DMS114 treated with DMSO at 0.1 percent for 48 hours (cell line): ENCODE data around the gene PNPLA1.

ENCODE experiments used
- DNase-seq: peaks from one replicate; lab custom pipeline; 2025; ENCODE audit not compliant: unreplicated experiment; lab: John Stamatoyannopoulos, UW

The PNPLA1 gene

DNA sequence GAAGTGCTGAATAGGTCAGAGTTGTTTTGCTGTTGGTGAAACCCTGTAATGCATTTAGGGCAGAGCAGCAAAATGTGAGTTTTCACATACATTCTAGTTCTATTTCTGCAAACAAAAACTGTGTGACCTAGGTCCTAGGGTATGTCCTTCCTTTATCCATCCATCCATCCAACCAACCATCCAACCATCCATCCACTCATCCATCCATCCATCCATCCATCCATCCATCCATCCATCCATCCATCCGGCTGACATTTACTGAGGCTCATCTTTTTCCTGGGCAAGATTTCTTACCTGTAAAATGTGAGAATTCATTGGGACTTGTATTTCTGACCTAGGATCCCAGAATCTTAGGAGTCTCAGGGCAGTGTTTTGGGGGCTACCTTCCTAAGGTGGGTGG, 14.5 kb downstream of the PNPLA1 start:
- no peak for DNase-seq

DNA sequence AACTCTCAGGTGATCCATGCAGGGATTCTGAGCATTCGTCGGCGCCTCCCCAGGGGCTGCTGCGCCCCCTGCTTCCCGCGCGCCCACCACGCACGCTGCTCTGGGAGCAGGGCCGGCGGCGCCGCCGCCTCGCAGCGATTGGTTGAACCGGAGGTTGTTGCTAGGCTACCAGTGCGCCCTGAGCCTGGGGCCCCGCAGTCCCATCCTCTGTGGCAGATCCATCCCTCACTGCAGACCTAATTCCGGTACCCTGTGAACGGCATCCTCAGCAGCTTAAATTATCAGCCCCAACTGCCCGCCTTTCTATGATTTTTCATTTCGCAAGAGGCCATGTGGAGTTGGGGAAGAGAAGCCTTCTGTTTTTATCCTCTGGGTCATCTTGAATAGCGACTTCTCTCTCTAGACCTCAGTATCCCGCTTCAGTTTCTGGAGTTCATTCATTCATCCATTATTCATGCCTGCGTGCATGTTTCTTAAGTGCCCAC, 15.4 kb downstream of the PNPLA1 start:
- DNase-seq = no peak

DNA sequence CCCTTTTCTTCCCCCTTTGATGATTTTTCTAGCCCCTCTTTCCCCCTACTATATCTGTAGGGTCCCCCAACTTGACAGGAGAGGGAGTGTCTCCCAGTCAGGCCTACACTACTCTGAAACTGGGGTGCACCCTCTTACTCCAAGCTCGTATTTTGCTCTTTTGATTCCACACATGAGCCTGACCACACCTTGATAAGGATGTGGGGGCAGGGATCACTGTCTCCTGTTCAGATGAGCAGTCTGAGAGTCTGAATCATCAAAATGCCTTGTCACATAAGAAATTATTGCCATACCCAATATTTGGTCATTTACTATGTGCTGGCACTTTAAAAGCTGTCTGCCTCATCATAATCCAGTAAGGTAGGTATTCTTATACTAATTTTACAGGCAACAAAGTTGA, 15.9 kb downstream of the PNPLA1 start:
- DNase-seq = no peak

DNA sequence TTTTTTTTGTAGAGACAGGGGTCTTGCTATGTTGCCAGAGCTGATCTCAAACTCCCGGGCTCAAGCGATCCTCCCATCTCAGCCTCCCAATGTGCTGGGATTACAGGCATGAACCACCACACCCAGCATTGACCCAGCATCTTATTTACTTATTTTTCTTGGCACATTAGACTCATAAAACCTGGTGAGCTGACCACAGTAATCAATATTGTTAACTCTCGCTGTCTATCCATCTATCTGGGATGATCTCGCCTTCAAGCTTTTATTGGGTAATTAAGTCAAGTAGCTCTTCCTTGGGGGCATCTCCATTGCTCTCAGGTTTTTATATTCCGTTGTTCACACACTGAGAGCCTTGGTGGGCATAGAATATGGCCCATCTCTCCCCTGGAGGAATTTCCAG, 17.0 kb downstream of the PNPLA1 start:
- no peak for DNase-seq

DNA sequence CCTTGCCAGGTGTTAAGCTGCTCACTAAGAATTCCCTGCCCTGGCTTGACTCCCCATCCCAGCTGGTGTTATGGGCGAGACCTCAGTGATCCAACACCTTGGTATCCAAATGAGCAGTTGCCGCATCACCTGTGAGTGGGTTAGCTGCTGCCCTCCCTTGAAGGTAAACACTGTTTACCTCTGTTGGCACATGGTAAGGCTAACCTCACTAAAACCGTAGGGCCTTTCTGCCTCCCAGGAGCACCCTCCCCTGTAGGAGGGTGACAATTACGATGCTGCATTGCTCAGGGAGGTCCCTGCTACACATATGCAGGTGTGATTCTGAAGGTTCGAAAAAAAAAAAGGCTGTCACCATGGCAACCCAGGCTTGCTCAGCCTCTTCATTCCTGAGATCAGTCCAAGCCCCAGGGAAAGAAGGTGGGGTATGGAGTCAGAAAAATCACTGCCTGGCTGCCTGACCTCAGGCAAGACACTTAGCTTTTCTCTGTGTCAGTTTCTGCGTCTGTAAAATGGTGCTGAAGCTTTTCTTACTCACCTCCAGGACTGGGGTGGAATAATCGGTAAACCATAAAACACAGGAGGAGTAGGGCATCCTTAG, 19.5 kb downstream of the PNPLA1 start:
- no peak for DNase-seq

DNA sequence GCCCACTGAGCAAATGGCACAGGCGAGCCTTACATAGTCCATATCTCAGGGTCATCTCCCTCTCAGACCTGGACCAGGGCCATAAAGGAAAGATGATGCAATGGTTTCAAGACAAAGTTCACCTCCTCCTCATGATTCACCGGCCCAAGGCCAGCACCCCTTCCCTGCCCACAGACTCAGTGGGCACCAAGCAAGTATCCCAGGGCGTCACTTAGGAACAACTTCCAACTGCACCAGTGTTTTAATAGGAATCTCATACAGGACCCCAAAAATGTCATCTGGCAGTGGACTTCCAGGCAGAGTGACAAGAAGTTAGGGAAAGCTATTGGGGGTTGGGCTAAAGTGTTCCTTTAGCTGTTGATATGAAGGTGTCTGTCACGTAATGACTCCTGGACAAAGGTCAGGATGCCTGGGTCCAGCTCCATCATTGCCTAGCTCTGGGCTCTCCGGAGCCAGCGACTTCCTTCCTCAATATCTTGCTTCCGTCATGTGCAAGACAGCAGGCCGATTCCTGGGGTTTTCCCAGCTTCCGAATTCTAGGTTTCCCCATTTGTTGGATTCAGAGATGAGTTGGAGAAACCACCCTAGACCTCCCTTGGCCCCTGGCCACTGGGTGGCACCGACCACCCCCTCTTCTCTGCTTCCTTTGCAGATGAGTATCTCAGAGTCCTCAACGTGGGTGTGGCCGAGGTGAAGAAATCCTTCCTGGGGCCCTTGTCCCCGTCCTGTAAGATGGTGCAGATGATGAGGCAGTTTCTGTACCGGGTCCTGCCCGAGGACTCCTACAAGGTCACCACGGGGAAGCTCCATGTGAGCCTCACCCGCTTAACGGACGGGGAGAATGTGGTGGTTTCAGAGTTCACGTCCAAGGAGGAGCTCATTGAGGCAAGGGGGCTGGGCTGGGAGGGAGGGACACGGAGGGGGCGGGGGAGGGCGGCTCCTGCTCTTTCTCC, 21.1 kb downstream of the PNPLA1 start:
- no peak for DNase-seq

DNA sequence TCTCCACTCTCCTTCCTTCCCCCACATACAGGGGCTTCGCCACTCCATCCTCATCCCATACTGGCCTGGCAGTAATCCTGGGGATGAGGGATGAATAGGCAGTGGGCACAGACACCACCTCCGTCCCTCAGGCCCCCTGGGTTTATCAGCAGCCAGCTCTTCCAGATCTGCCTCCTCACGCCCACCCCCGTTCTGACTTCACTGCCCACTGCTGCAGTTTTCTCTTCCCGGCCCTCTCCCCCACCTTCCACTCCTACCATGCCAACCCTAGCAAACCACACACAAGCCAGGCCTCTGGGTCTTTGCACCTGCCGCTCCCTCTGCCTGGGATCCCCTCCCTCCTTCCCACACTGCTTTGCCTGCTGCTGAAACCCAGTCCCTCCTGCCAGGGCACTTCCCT, 22.3 kb downstream of the PNPLA1 start:
- no peak for DNase-seq

DNA sequence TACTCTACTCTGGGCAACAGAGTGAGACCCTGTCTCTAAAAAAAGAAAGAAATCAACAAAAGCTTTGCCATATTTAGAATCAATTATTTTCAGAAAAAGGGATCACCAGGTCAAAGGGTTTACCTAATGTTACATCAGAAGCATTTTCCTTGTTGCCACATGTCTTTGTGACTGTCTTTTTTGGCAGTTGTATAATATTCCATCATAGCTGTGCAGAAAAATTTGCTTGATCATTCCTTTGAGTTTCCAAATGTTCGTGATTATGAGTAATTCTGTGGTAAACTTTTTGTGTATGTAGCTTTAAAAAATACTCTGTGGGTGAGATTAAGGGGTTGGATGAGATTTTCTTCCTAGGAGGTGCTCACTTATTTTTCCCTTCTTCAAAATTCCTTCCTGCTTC, 26.4 kb downstream of the PNPLA1 start:
- DNase-seq = no peak

DNA sequence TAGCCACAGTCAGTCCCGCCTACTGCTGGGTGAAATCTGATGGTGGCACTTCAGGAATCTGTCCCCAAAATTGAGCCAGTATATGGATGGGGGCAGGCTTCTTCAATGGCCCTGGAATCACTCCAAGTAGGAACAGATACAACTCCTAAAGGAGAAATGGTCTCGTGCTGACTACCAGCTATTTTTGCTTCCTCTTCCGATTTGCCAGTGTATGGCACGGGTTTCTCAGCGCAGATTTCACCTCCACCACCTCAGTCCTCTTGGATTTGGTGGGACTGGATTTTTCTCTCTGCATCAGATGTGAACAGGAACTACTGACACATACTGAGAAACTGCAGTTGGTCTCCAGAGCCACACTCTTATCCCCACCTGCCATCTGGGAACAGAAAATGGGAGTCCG, 27.2 kb downstream of the PNPLA1 start:
- no peak for DNase-seq

DNA sequence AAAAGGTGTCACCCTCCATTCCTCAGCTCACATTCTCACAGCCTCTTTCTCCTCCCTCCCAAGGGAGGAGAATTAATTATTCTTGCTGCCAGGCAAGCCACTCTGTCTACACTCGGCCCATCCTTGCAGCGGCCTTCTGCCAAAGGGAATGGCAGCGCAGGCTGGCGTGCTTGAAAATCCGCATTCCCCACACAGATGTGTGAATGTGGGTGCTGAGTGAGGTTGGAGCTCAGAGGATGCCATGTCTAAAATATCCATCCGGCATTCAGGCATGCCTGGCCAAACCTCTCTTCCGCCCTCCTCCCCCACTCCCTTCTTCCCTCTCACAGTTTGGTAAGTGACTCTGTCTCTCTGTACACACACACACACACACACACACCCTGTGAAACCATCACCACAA, 27.7 kb downstream of the PNPLA1 start:
- DNase-seq = no peak

DNA sequence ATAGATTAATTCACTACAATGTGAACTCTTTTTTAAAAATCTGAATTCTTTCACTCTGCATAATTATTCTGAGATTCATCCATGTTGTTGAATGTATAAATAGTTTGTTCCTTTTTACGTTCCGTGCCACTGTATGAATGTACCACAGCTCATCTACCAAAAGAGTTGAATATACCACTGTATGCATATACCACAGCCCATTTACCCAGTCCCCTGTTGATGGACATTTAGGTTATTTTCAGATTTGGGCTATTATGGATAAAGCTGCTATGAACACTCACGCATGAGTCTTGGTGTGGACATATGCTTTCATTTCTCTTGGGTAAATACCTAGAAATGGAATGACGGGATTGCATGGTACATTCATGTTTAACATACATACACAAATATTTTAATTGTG, 28.2 kb downstream of the PNPLA1 start:
- DNase-seq = no peak

DNA sequence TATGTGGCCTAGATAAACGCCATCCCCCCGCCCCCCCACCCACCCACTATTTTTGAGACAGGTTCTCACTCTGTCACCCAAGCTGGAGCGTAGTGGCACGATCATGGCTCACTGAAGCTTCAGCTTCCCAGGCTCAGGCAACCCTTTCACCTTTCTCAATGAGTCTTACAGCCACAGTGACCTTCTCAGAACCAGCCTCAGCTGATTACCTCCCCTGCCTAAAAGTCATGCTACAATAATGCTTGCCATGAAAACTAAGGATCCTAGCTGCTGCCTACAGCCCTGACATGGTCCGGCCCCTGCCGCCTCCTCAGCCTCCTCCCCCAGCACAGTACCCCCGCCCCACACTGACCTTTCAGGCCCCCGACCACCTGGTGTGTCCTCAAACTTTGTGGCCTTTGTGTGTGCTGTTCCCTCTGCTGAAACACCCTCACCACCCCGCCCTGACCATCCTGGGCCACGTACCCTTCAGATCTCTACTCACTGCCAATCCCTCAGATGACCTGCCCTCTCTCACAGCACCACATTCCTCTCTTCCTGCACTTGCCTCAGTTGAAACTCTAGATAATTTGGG, 31.3 kb downstream of the PNPLA1 start:
- no peak for DNase-seq

DNA sequence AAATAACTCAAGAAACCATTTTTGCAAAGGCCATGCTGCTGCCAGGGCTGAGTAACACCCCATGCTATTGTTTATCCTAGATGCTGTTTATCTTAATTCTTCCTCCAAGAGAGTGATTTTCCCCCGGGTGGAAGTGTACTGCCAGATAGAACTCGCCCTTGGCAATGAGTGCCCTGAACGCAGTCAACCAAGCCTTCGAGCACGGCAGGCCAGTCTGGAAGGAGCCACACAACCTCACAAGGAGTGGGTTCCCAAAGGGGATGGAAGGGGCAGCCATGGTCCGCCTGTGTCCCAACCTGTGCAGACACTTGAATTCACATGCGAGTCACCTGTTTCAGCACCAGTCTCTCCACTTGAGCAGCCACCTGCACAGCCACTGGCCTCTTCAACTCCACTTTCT, 31.9 kb downstream of the PNPLA1 start:
- DNase-seq = no peak

DNA sequence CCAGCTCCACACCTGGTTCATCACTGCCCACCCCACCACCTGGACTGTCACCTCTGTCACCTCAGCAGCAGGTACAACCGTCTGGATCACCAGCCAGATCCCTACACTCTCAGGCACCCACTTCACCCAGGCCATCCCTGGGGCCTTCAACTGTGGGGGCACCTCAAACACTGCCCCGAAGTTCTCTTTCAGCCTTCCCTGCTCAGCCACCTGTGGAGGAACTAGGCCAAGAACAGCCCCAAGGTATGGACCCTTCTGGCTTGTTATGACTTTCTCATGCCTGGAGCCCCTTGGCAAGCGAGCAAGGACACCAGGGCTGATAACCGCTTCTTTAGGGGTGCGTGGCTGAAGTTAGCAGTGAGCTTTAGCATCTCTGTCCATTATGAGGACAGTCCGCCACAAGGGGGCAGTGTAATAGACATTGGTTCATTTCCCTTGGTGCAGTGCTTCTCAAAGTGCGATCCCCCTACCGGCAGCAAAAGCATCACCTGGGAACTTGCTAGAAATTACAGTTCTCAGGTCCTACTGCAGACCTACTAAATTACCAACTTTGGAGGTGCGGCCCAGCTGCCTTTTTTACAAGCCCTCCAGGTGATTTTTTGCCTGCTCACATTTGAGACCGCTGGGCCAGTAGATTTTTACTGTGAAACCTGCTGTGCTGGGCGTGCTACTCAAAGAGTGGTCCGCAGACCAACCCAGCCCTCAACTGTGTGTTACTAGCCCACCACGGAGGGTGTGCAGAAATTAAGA, 32.5 kb downstream of the PNPLA1 start:
- DNase-seq = peak; percentile 79

DNA sequence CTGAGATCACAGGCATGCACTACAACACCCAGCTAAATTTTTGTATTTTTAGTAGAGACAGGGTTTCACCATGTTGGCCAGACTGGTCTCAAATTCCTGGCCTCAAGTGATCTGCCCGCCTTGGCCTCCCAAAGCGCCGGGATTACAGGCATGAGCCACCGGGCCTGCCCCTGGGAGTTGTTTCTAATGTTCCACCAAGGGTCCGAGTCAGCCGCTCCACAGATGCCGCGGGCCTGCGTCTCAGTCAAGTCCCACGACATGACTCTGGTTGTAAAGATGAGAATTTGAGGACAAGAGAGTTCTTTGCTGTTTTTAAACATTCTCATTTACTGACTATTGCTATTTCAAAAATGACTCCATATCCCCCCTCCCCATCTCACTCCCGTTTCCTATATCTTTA, 36.0 kb downstream of the PNPLA1 start:
- no peak for DNase-seq

DNA sequence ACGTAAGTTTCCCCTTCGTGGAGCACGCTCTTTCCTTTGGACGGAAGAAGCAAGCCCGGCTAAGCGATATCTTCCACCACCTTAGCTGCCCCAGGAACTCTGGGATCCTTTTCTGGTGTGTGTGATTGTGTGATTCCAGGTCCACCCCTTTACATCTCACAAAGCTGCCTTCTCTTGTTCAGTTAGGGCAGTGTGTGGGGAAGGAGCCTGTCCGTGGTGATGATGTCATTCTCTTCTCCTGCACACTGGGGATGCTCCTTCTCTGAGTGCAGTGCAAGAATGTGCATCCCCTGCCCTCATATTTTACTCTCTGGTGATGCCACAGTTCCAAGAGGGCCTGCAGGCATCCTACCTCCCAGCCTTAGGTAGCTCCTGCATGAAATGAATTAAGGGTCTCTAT, 36.5 kb downstream of the PNPLA1 start:
- DNase-seq = no peak

DNA sequence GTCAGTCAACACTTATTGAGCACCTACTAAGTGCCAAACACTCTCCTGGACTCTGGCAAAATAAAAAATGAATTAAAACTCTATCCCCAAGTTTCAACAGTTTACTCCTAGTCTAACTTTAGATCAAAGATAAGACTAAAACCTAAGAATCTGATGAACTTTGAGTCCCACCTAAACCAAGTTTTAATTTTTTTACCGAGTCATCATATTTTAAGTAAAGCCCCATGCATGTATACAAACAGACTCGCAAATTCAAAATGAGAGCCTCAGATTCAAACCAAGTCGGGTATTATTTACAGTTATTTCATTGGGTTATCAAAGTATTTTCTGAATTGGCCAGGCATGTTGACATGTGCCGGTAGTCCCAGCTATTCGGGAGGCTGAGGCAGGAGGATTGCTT, 38.7 kb downstream of the PNPLA1 start:
- DNase-seq = no peak

DNA sequence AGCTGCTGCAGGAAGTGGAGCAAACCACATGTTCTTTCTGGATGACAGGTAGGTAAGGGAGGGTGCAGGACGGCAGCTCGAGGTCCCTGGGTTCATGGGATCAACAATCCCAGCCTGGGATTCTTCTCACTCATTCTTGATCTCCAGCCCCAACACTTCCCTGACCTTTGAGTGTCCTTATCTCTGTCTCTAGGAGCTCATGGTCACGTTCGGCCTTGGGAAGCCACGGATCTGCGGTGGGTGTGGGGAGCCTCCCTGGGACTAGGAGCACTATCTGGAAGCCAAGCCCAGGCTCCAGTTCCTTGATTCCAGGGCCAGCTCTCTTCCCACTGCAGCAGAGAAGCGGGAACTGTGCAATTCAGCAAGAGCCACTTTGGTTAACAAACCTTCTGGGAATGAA, 39.3 kb downstream of the PNPLA1 start:
- no peak for DNase-seq

DNA sequence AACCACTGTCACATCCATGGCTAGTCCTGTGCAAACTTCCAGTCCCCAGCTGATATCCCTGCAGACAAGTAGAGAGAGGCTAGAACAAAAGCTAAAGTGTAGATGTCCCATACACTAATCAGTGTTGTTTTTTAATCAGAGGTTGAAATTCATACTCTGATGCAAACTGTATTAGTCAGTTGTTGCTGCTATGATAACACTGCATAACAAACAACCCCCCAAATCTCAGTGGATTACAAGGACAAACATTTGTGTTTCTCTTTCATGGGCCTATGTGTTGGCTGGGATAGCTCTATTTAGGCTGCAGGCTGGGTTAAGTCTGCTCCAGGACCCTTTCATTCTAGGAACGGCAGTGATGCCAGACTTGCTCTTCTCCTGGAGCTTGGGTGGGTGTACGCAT, 40.0 kb downstream of the PNPLA1 start:
- DNase-seq = no peak

DNA sequence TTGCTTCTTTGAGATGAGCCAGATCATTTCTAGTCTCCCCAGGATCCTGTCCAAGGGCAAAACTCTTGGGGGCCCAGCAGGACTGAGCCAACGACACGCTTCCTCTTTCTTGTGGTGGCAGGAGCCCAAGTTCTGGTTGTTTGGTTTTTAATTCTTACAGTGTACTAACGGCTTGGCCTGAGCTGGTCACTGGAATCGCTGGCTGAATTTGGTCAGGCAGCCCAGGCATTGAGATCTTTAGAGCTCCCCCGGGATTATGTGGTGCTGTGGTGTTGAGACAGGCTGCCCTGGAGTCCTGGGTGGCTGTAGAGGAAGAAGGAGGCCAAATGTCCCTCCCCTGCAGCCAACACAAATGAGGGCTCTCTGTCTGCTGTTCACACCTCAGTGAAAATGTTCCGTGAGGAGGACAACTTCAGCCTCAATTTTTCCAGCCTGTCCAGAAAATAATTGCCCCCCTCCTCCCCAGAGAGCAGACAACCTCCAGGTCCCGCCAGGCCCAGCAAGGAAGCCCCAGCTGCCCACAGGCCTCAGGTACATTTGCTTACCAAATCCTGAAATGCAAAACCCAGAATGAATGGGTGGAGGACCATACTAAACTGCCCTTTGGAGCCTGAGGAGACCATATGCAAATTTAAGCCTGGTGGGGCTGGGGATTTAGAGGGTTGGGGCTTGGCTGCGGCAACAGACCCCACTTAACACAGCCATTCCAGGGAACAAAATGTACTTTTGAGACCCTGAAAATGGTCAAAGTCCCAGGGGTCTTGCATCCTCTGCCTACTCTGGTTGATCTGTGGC, 43.2 kb downstream of the PNPLA1 start:
- no peak for DNase-seq

DNA sequence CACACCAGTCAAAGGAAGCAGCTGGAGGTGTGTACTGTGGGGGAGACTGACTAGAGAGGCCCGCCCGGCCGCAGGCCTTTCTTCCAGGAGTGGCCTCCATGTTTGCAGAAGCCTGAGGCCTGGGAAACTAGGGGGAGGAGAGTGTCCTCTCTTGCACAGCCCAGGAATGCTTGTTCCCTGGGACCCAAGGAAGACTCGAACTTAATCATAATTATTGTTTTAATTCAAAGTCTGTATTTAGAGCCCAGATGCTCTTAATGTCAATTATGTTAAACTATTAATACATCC, 43.7 kb downstream of the PNPLA1 start:
- no peak for DNase-seq
